Natural killer cell (primary cell): ENCODE results near the gene ZNF839. TPM values are rescaled to one million over a fixed set of nuclear protein-coding genes. Genes with fewer than 3 reads are reported as not detected.

ENCODE experiments used
- ATAC-seq, 3 donors: fragments of 150-1000 bp in 2 of 3; fragments of 200-7000 bp in 1 of 3; cut with Tn5 transposase; 1 replicate in 1 of 3; 2 replicates in 2 of 3; pipeline ENCODE4 v1.10.0; 2021; ENCODE audit warnings: mild to moderate bottlenecking in 2 of 3, moderate library complexity in 2 of 3
- DNase-seq, 2 donors: peaks; one replicate each; pipeline versions ENCODE4 v3.0.0 to v3.0.0-alpha.2; 2013 to 2021; ENCODE audit warnings: mixed read lengths in 1 of 2
- H3K27ac ChIP-seq: one replicate; pipeline ENCODE4 v1.5.1; 2013; ENCODE audit warnings: mild to moderate bottlenecking, low read length
- H3K27me3 ChIP-seq: one replicate; pipeline ENCODE4 v1.6.1; 2013; ENCODE audit warnings: low read length; ENCODE audit not compliant: control insufficient read depth, insufficient read depth
- H3K36me3 ChIP-seq: one replicate; pipeline ENCODE4 v1.6.1; 2013; ENCODE audit warnings: low read length; ENCODE audit not compliant: control insufficient read depth, insufficient read depth
- H3K4me1 ChIP-seq: one replicate; pipeline ENCODE4 v1.6.1; 2013; ENCODE audit warnings: low read length; ENCODE audit not compliant: control insufficient read depth, insufficient read depth
- H3K4me3 ChIP-seq: one replicate; pipeline ENCODE4 v1.5.1; 2013; ENCODE audit warnings: low read length
- H3K9me3 ChIP-seq: one replicate; pipeline ENCODE4 v1.6.1; 2013; ENCODE audit warnings: low read length; ENCODE audit not compliant: control insufficient read depth, insufficient read depth
- H3K27ac Mint-ChIP-seq, 2 donors: one replicate each; pipeline ENCODE4 v1.8.0; 2022; ENCODE audit warnings: mild to moderate bottlenecking in 2 of 2, mixed read lengths in 2 of 2, moderate library complexity in 1 of 2
- H3K27me3 Mint-ChIP-seq, 2 donors: one replicate each; pipeline ENCODE4 v1.8.0; 2022; ENCODE audit warnings: low read depth in 2 of 2, mixed read lengths in 2 of 2
- H3K36me3 Mint-ChIP-seq: one replicate; pipeline ENCODE4 v1.8.0; 2022; ENCODE audit warnings: mixed read lengths
- H3K4me1 Mint-ChIP-seq, 2 donors: one replicate each; pipeline ENCODE4 v1.8.0; 2022; ENCODE audit warnings: mixed read lengths in 2 of 2
- H3K4me3 Mint-ChIP-seq: one replicate; pipeline ENCODE4 v1.8.0; 2022; ENCODE audit warnings: mild to moderate bottlenecking, moderate library complexity, mixed read lengths
- H3K9me3 Mint-ChIP-seq, 2 donors: one replicate each; pipeline ENCODE4 v1.8.0; 2022; ENCODE audit warnings: mixed read lengths in 2 of 2
- CTCF ChIP-seq: fragments of 200-600 bp; IDR thresholded peaks from one replicate; pipeline ENCODE4 v1.8.0; 2022; ENCODE audit warnings: antibody characterized with exemption
- WGBS: methylation state at CpG from one replicate; pipeline ENCODE4 v1.1.7; 2013; ENCODE audit warnings: missing lambda C conversion rate; ENCODE audit not compliant: insufficient coverage; 5-methylcytosine and 5-hydroxymethylcytosine counted together
- intact Hi-C: fragments of 100-400 bp; cut with micrococcal nuclease; formaldehyde crosslinking; loops from one replicate; pipeline ENCODE4 v1.14.2; 2022
- total RNA-seq, 4 donors: library from RNA; stranded (reverse); fragments of 120-200 nt in 1 of 4; gene quantifications; one replicate each; pipeline versions ENCODE4 v1.2.3 to v1.2.4, GENCODE V29; 2013 to 2022

The ZNF839 gene
- total RNA-seq, 3 donors from 2014 or later (not counting 1 experiment from before 2014, with no cell fraction given): 13.3 to 20.4 (median 18.1) TPM

- Mint-ChIP-seq H3K4me3 (peak overlapping the region; percentile 97), H3K36me3 (no peaks in the 10 kb centered on the region), H3K4me1 (peaks cover 57 to 58% of the 10 kb centered on the region in 2 donors), H3K27ac (peak overlapping the region; percentile 98 to 99), H3K27me3 (no peaks in the 10 kb centered on the region), H3K9me3 (no peaks in the 10 kb centered on the region)
- intact Hi-C loops: loop anchor here (5.0 kb wide), 3 partner anchors 200 to 370 kb away; partner anchors contain the start of gene DYNC1H1
- Histone ChIP-seq H3K4me3 (peak overlapping the region; percentile 65), H3K27ac (no peak overlapping the region), H3K27me3 (no peaks in the 10 kb centered on the region), H3K36me3 (no peaks in the 10 kb centered on the region), H3K4me1 (peaks cover 53% of the 10 kb centered on the region), H3K9me3 (no peaks in the 10 kb centered on the region)
- WGBS: 72% methylated on average over 12 of the region's 12 CpGs
- no peak for TF ChIP-seq CTCF
- peak in 1 of 2 donors; percentile 57 for DNase-seq
- ATAC-seq: no peak
These were observed 1.8 kb upstream of the ZNF839 start for GRCh38 chr14:102317564-102318248.

- H3K27ac Mint-ChIP-seq: peak overlapping the region; percentile 98 to 99
- no peak for TF ChIP-seq CTCF
- H3K4me3 Mint-ChIP-seq: peak overlapping the region; percentile 97
- H3K9me3 Mint-ChIP-seq: no peaks in the 10 kb centered on the region
- peaks cover 54 to 61% of the 10 kb centered on the region in 2 donors for H3K4me1 Mint-ChIP-seq
- no peaks in the 10 kb centered on the region for H3K27me3 Mint-ChIP-seq
- intact Hi-C loops: loop anchor here (1.0 to 5.0 kb wide), 4 partner anchors 43 to 372 kb away; partner anchors contain the start of genes CINP, DYNC1H1 and TECPR2
- Histone ChIP-seq H3K4me1 (peaks cover 49% of the 10 kb centered on the region), H3K27ac (peak overlapping the region; percentile 99), H3K9me3 (no peaks in the 10 kb centered on the region), H3K36me3 (no peaks in the 10 kb centered on the region), H3K27me3 (no peaks in the 10 kb centered on the region), H3K4me3 (peak overlapping the region; percentile 92)
- no peaks in the 10 kb centered on the region for H3K36me3 Mint-ChIP-seq
- WGBS: 90% methylated on average over 10 of the region's 15 CpGs
- no peak for ATAC-seq
- DNase-seq: no peak
These were observed 717 bp upstream of the ZNF839 start for GRCh38 chr14:102318781-102319276.

GRCh38 chr14:102320033-102320660 is 601 bp downstream of the ZNF839 start:
- no peaks in the 10 kb centered on the region for H3K36me3 Mint-ChIP-seq
- ATAC-seq: peak; percentile 32 to 60 (median 41)
- peaks cover 40% of the 10 kb centered on the region for H3K4me1 ChIP-seq

More at GRCh38 chr14:102320033-102320660, 601 bp downstream of the ZNF839 start:
- H3K27ac Mint-ChIP-seq: peak overlapping the region; percentile 98 to 99
- H3K27me3 Mint-ChIP-seq: no peaks in the 10 kb centered on the region
- H3K4me3 Mint-ChIP-seq: peak overlapping the region; percentile 85
- H3K36me3 ChIP-seq: no peaks in the 10 kb centered on the region
- H3K27ac ChIP-seq: peak overlapping the region; percentile 86
- no peaks in the 10 kb centered on the region for H3K9me3 ChIP-seq
- 5% methylated on average over 30 of the region's 30 CpGs for WGBS
- intact Hi-C loops: no loop called here
- peaks cover 45 to 48% of the 10 kb centered on the region in 2 donors for H3K4me1 Mint-ChIP-seq
- TF ChIP-seq CTCF: no peak
- H3K4me3 ChIP-seq: peak overlapping the region; percentile 47
- peak in 1 of 2 donors; percentile 74 for DNase-seq
- H3K9me3 Mint-ChIP-seq: no peaks in the 10 kb centered on the region
- no peaks in the 10 kb centered on the region for H3K27me3 ChIP-seq
